Measurements from ENCODE around the gene CASP3.
"Not testable (repeated sequence)": the region's sequence is repeated elsewhere in the genome, so short reads cannot be mapped to it uniquely, and the experiment has no call there.

The CASP3 gene

DNA sequence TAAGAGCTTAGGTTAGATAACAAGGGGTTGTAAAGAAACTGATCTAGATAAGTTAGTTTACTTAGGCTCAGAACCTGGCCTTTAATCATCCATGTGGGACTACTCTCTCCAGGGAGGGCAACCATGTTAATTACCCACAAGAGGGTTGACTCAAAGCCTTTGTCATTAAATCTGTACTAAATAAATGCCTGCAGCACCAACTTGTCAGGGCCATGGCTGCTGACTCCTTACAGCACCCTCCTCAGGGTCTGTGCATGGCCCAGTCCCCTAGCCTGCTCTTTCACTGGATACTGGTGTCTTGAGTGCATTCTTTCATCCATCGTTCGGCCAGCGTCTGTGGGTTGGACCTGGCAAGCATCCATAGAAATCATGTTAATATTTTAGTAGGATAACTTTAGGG is 34.7 kb downstream of the CASP3 start:
- TF ChIP-seq, protein P1, sequence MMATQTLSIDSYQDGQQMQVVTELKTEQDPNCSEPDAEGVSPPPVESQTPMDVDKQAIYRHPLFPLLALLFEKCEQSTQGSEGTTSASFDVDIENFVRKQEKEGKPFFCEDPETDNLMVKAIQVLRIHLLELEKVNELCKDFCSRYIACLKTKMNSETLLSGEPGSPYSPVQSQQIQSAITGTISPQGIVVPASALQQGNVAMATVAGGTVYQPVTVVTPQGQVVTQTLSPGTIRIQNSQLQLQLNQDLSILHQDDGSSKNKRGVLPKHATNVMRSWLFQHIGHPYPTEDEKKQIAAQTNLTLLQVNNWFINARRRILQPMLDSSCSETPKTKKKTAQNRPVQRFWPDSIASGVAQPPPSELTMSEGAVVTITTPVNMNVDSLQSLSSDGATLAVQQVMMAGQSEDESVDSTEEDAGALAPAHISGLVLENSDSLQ (IDR thresholded peaks at IDR 0.05) = no peak
- CTCF ChIA-PET = interaction anchor here (1.2 kb wide), 1 partner anchor 34 kb away, joined by 4 read pairs; the partner anchor contains the start of gene CASP3
- DNase-seq (ENCODE audit: extremely low spot score) = no peak
- POLR2A ChIA-PET = interaction anchor here (3.2 kb wide), 1 partner anchor 34 kb away, joined by 13 read pairs; the partner anchor contains the start of genes CASP3 and PRIMPOL

- TF ChIP-seq BHLHE40 (IDR thresholded peaks at IDR 0.05; ENCODE audit: borderline replicate concordance) (no peak), HDGF (IDR thresholded peaks at IDR 0.05; ENCODE audit: borderline replicate concordance) (no peak), FOXK2 (IDR thresholded peaks at IDR 0.05) (no peak), ZNF384 (IDR thresholded peaks at IDR 0.05) (no peak), ARNT (IDR thresholded peaks at IDR 0.05) (no peak), SUZ12 (IDR thresholded peaks at IDR 0.05) (no peak), L3MBTL2 (conservative IDR thresholded peaks at IDR 0.05) (no peak), ELF4 (IDR thresholded peaks at IDR 0.05) (no peak), FOXM1 (IDR thresholded peaks at IDR 0.05; ENCODE audit: borderline replicate concordance) (no peak), FOXA1 (IDR thresholded peaks at IDR 0.05) (no peak), CTBP1 (IDR thresholded peaks at IDR 0.05; ENCODE audit: borderline replicate concordance) (no peak), TARDBP (IDR thresholded peaks at IDR 0.05) (no peak), SP1 (IDR thresholded peaks at IDR 0.05) (no peak), NFRKB (IDR thresholded peaks at IDR 0.05) (no peak), LEF1 (IDR thresholded peaks at IDR 0.05; ENCODE audit: borderline replicate concordance) (no peak)
- TF ChIP-seq, protein P1 (IDR thresholded peaks at IDR 0.05) = no peak
- DNase-seq (ENCODE audit: extremely low spot score) = no peak
- CTCF ChIA-PET = no interaction called here
- POLR2A ChIA-PET = interaction anchor here (3.2 kb wide), 1 partner anchor 35 kb away, joined by 13 read pairs; the partner anchor contains the start of genes CASP3 and PRIMPOL
Measured at GRCh38 chr4:184613405-184613804, 35.8 kb downstream of the CASP3 start.

GRCh38 chr4:184612074-184612473 is 37.2 kb downstream of the CASP3 start:
- ChIA-PET CTCF (no interaction called here), POLR2A (no interaction called here)
- DNase-seq (ENCODE audit: extremely low spot score) = no peak
- no peak for TF ChIP-seq SUZ12 (IDR thresholded peaks at IDR 0.05)
- no peak for TF ChIP-seq ARNT (IDR thresholded peaks at IDR 0.05)
- TF ChIP-seq, protein P1 (IDR thresholded peaks at IDR 0.05) = no peak

- POLR2A ChIA-PET; CTCF ChIA-PET; DNase-seq (ENCODE audit: extremely low spot score): not testable (repeated sequence)
Measured at GRCh38 chr4:184607429-184607828, 41.8 kb downstream of the CASP3 start.

- POLR2A ChIA-PET; DNase-seq (ENCODE audit: extremely low spot score); CTCF ChIA-PET: not testable (repeated sequence)
Measured at GRCh38 chr4:184602857-184603256, 46.4 kb downstream of the CASP3 start.

DNA sequence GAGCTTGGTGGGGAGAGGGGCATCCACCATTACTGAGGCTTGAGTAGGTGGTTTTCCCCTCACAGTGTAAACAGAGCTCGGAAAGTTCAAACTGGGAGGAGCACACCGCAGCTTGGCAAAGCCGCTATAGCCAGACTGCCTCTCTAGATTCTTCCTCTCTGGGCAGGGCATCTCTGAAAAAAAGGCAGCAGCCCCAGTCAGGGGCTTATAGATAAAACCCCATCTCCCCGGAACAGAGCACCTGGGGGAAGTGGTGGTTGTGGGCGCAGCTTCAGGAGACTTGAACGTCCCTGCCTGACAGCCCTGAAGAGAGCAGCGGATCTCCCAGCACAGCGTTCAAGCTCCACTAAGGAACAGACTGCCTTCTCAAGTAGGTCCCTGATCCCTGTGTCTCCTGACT is 48.3 kb downstream of the CASP3 start:
- CTCF ChIA-PET; DNase-seq (ENCODE audit: extremely low spot score); POLR2A ChIA-PET: not testable (repeated sequence)

GRCh38 chr4:184599492-184600135 is 49.6 kb downstream of the CASP3 start:
- TF ChIP-seq SP1 (IDR thresholded peaks at IDR 0.05) (no peak), L3MBTL2 (conservative IDR thresholded peaks at IDR 0.05) (no peak), FOXM1 (IDR thresholded peaks at IDR 0.05; ENCODE audit: borderline replicate concordance) (no peak), BHLHE40 (IDR thresholded peaks at IDR 0.05; ENCODE audit: borderline replicate concordance) (no peak), FOXK2 (IDR thresholded peaks at IDR 0.05) (no peak), NFRKB (IDR thresholded peaks at IDR 0.05) (no peak), LEF1 (IDR thresholded peaks at IDR 0.05; ENCODE audit: borderline replicate concordance) (no peak), SUZ12 (IDR thresholded peaks at IDR 0.05) (no peak), FOXA1 (IDR thresholded peaks at IDR 0.05) (no peak), ZNF384 (IDR thresholded peaks at IDR 0.05) (no peak), CTBP1 (IDR thresholded peaks at IDR 0.05; ENCODE audit: borderline replicate concordance) (no peak), TARDBP (IDR thresholded peaks at IDR 0.05) (no peak), ARNT (IDR thresholded peaks at IDR 0.05) (no peak), HDGF (IDR thresholded peaks at IDR 0.05; ENCODE audit: borderline replicate concordance) (no peak), ELF4 (IDR thresholded peaks at IDR 0.05) (no peak)
- TF ChIP-seq, protein P1 (IDR thresholded peaks at IDR 0.05) = no peak
- ChIA-PET CTCF (interaction anchor here (0.6 kb wide), 1 partner anchor 13 kb away, joined by 3 read pairs; no protein-coding TSS in a partner anchor), POLR2A (no interaction called here)
- no peak for DNase-seq (ENCODE audit: extremely low spot score)

Measured in HEK293T (cell line).